ENCODE measurements around the gene HERC3. TPM values are rescaled to one million over a fixed set of nuclear protein-coding genes. Genes with fewer than 3 reads are reported as not detected.
A peak's percentile ranks its signal among the peaks of the same experiment; 100 is the strongest.

HERC3 gene
- total and polyA plus RNA-seq, 4 experiments from 2014 or later, result 39.9 to 97.1 (median 70.2) TPM

DNA sequence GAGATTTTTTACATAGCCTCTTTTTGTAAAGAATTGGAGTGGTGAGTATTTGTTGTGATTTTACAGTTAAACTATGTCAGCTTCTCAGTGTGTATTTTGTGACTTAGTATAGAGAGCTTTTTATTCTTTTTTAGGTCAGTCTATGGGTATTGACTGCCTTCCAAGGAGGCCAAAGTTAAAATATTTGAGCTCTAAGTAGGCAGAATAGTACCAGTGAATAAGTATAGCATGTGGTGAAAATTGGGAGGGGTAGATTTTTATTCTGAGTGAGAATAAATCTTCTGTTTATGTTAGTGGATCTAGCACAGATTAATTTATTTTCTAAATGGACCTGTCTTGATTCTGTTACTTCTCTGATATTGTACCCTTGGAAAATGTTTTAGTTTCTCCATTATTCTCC lies 37.5 kb downstream of the HERC3 start:
- CTCF ChIA-PET (ENCODE audit: partially characterized antibody), result no interaction called here

DNA sequence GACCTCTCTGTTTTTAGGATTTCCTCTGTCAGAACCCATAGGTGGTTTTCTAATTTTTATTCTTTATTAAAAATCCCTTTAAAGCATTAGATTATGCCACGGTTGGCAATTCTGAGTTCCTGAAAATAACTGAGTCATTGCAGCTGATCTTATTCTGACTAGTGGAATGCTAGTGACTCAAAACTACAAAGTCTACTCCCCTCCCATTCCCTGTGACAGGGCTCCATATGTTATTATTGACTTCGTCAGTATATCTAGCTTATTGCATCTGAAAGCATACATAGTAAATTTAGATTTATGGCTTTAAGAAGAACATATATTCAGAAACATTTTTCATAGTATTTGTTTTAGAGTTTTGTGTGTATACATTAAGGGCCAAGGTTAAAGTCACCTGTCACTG lies 38.5 kb downstream of the HERC3 start:
- DNase-seq, result no peak
- H3K4me3 Mint-ChIP-seq, result no peak overlapping the region
- H3K27me3 Mint-ChIP-seq, result no peaks in the 10 kb centered on the region
- Histone ChIP-seq H3K4me1 (ENCODE audit: insufficient read depth, low read length) (no peaks in the 10 kb centered on the region), H3K36me3 (ENCODE audit: insufficient read depth, low read length) (no peaks in the 10 kb centered on the region), H3K27me3 (ENCODE audit: insufficient read depth, low read length) (no peaks in the 10 kb centered on the region), H3K9me3 (ENCODE audit: control insufficient read depth in 1 of 2, low read length in 2 of 2) (no peaks in the 10 kb centered on the region), H3K27ac (ENCODE audit: low read depth, low read length) (no peak overlapping the region), H3K4me3 (ENCODE audit: low read length in 2 of 2) (no peak overlapping the region)
- peaks cover 8 to 26% (median 12%) of the 10 kb centered on the region in 4 donors for H3K4me1 Mint-ChIP-seq
- peaks cover 10 to 24% of the 10 kb centered on the region in 2 donors for H3K36me3 Mint-ChIP-seq
- ChIA-PET CTCF (ENCODE audit: partially characterized antibody) (no interaction called here), POLR2A (ENCODE audit: partially characterized antibody) (no interaction called here)
- no peak overlapping the region for H3K27ac Mint-ChIP-seq
- intact Hi-C loops (cut with micrococcal nuclease), result no loop called here
- H3K9me3 Mint-ChIP-seq, result peaks cover 0 to 7% (median 2%) of the 10 kb centered on the region in 8 donors

More for the DNA sequence above, 37.5 kb downstream of the HERC3 start:
- Histone ChIP-seq H3K4me3 (ENCODE audit: low read length in 2 of 2) (no peak overlapping the region), H3K27ac (ENCODE audit: low read depth, low read length) (no peak overlapping the region), H3K4me1 (ENCODE audit: insufficient read depth, low read length) (no peaks in the 10 kb centered on the region), H3K36me3 (ENCODE audit: insufficient read depth, low read length) (no peaks in the 10 kb centered on the region), H3K27me3 (ENCODE audit: insufficient read depth, low read length) (no peaks in the 10 kb centered on the region), H3K9me3 (ENCODE audit: control insufficient read depth in 1 of 2, low read length in 2 of 2) (no peaks in the 10 kb centered on the region)
- H3K4me3 Mint-ChIP-seq, result no peak overlapping the region
- H3K4me1 Mint-ChIP-seq, result peaks cover 10 to 23% (median 13%) of the 10 kb centered on the region in 4 donors
- no peaks in the 10 kb centered on the region for H3K27me3 Mint-ChIP-seq
- intact Hi-C loops (cut with micrococcal nuclease), result no loop called here
- DNase-seq, result no peak
- peaks cover 13 to 28% of the 10 kb centered on the region in 2 donors for H3K36me3 Mint-ChIP-seq
- POLR2A ChIA-PET (ENCODE audit: partially characterized antibody), result no interaction called here
- H3K27ac Mint-ChIP-seq, result peak overlapping the region in 1 of 7 donors; percentile 26
- H3K9me3 Mint-ChIP-seq, result peaks cover 0 to 7% (median 2%) of the 10 kb centered on the region in 8 donors

DNA sequence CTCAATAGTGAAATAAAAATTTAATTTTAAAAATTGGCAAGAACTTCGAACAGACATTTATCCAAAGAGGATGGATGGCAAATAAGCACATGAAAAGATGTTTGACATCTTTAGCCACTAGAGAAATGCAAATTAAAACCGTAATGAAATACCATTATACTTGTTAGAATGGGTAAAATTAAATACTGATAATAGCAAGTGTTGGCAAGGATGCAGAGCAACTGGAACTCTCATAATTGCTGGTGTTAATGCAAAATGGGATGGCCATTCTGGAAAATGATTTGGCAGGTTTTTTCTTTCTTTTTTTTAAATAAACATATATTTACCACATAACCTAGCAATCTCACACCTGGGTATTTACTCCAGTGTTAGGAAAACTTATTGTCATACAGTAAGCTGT lies 51.7 kb downstream of the HERC3 start:
- Histone ChIP-seq H3K9me3 (ENCODE audit: control insufficient read depth in 1 of 2, low read length in 2 of 2) (no peaks in the 10 kb centered on the region), H3K27me3 (ENCODE audit: insufficient read depth, low read length) (no peaks in the 10 kb centered on the region), H3K4me3 (ENCODE audit: low read length in 2 of 2) (no peak overlapping the region), H3K4me1 (ENCODE audit: insufficient read depth, low read length) (peaks cover 23% of the 10 kb centered on the region), H3K27ac (ENCODE audit: low read depth, low read length) (no peak overlapping the region), H3K36me3 (ENCODE audit: insufficient read depth, low read length) (no peaks in the 10 kb centered on the region)
- H3K4me3 Mint-ChIP-seq, result no peak overlapping the region
- H3K27me3 Mint-ChIP-seq, result no peaks in the 10 kb centered on the region
- DNase-seq, result no peak
- intact Hi-C loops (cut with micrococcal nuclease), result no loop called here
- peaks cover 10 to 15% of the 10 kb centered on the region in 2 donors for H3K36me3 Mint-ChIP-seq
- peaks cover 39 to 64% (median 46%) of the 10 kb centered on the region in 4 donors for H3K4me1 Mint-ChIP-seq
- CTCF ChIA-PET (ENCODE audit: partially characterized antibody), result no interaction called here
- no peak overlapping the region for H3K27ac Mint-ChIP-seq
- POLR2A ChIA-PET (ENCODE audit: partially characterized antibody), result no interaction called here
- H3K9me3 Mint-ChIP-seq, result peaks cover 0 to 11% (median 4%) of the 10 kb centered on the region in 8 donors

DNA sequence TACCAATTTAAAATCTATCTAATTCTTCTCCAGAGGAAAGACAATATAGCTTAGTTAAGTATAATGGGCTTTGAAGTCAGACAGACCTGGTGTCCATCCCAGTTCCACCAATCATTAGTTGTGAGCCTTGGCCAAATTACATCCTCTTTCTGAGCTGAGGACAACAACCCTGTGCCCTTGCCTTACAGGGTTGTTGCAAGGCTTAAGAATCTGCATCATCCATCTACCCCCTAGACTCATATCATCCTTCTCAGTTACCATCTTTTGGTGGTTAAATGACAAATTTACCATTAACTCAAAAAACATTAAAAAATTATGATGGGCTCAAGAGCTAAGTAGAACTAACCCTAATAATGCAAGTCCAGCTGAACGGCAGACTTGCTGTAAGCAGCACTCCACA lies 53.7 kb downstream of the HERC3 start:
- no peaks in the 10 kb centered on the region for H3K9me3 ChIP-seq (ENCODE audit: control insufficient read depth in 1 of 2, low read length in 2 of 2)
- Mint-ChIP-seq H3K27ac (peak overlapping the region in 2 of 7 donors; percentile 36 to 42), H3K4me1 (peaks cover 45 to 63% (median 52%) of the 10 kb centered on the region in 4 donors), H3K4me3 (peak overlapping the region in 2 of 8 donors; percentile 9 to 12), H3K9me3 (peaks cover 0 to 6% (median 2%) of the 10 kb centered on the region in 8 donors), H3K36me3 (peaks cover 9 to 14% of the 10 kb centered on the region in 2 donors), H3K27me3 (no peaks in the 10 kb centered on the region)
- ChIA-PET POLR2A (ENCODE audit: partially characterized antibody) (no interaction called here), CTCF (ENCODE audit: partially characterized antibody) (interaction anchor here (1.1 kb wide), 1 partner anchor 107 kb away, joined by 3 read pairs; no protein-coding TSS in a partner anchor)
- DNase-seq, result no peak
- H3K4me1 ChIP-seq (ENCODE audit: insufficient read depth, low read length), result peaks cover 29% of the 10 kb centered on the region
- H3K4me3 ChIP-seq (ENCODE audit: low read length in 2 of 2), result no peak overlapping the region
- no peaks in the 10 kb centered on the region for H3K36me3 ChIP-seq (ENCODE audit: insufficient read depth, low read length)
- H3K27me3 ChIP-seq (ENCODE audit: insufficient read depth, low read length), result no peaks in the 10 kb centered on the region
- H3K27ac ChIP-seq (ENCODE audit: low read depth, low read length), result no peak overlapping the region
- intact Hi-C loops (cut with micrococcal nuclease), result loop anchor here (5.0 kb wide), 1 partner anchor 34 kb away; no protein-coding TSS in a partner anchor

DNA sequence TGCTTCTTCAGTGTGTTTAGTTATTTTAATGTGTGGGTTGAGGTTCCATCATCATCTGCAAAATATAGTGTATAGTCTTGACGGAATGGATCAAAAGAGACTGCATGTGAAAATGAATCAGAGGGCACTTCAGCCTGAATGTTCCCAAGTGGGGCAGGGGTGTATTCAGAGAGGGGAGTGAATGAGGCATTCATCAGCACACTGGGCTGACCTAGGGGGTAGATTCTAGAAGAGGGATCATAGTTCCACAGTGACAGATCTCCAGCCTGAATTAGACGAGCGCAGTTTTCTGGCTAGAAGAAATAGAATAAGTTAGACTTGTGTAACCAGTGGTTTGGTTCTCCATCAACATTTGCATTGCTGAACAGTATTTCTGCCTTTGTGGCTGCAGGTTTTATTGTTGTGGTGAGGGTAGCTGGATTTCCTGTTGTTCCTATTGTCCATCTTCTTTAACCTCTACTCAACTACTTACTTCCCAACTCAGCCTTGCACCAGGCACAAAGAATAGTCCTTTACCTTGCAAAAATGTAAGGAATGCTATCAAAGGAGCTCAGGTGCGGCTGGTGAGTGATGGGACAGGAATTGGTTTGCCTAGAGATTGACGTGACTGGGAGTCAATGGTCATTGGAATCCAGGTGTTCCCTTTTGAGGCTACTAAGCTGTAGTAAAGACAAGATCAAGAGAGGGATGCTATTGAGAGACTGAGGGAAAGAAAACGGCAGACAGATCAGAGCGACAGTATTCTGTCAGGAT lies 54.4 kb downstream of the HERC3 start:
- Histone ChIP-seq H3K27me3 (ENCODE audit: insufficient read depth, low read length) (no peaks in the 10 kb centered on the region), H3K27ac (ENCODE audit: low read depth, low read length) (no peak overlapping the region), H3K9me3 (ENCODE audit: control insufficient read depth in 1 of 2, low read length in 2 of 2) (no peaks in the 10 kb centered on the region), H3K4me1 (ENCODE audit: insufficient read depth, low read length) (peaks cover 29% of the 10 kb centered on the region), H3K36me3 (ENCODE audit: insufficient read depth, low read length) (no peaks in the 10 kb centered on the region), H3K4me3 (ENCODE audit: low read length in 2 of 2) (no peak overlapping the region)
- intact Hi-C loops (cut with micrococcal nuclease), result loop anchor here (5.0 kb wide), 1 partner anchor 34 kb away; no protein-coding TSS in a partner anchor
- H3K4me1 Mint-ChIP-seq, result peaks cover 45 to 58% (median 50%) of the 10 kb centered on the region in 4 donors
- ChIA-PET CTCF (ENCODE audit: partially characterized antibody) (interaction anchor here (1.1 kb wide), 1 partner anchor 107 kb away, joined by 3 read pairs; no protein-coding TSS in a partner anchor), POLR2A (ENCODE audit: partially characterized antibody) (no interaction called here)
- H3K27ac Mint-ChIP-seq, result peak overlapping the region in 4 of 7 donors; percentile 14 to 73 (median 42)
- peaks cover 9 to 13% of the 10 kb centered on the region in 2 donors for H3K36me3 Mint-ChIP-seq
- no peak for DNase-seq
- H3K27me3 Mint-ChIP-seq, result no peaks in the 10 kb centered on the region
- peak overlapping the region in 2 of 8 donors; percentile 7 to 22 for H3K4me3 Mint-ChIP-seq
- peaks cover 0 to 6% (median 0%) of the 10 kb centered on the region in 8 donors for H3K9me3 Mint-ChIP-seq

DNA sequence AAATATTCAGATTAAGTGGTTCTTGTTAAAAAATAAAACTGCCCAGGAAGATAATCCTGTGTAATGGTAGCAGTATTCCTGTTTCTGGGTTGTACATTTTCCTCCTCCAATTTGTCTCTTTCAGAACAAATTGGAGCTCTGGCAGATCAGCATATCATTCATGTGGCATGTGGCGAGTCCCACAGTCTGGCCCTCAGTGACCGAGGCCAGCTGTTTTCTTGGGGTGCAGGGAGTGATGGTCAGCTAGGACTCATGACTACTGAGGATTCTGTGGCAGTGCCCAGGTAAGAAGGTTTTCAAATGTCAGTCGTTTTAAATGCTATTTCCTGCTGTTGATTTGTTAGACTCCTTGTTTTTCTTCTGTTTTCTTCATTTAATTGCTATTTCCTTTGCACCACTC lies 57.4 kb downstream of the HERC3 start:
- intact Hi-C loops (cut with micrococcal nuclease), result loop anchor here (5.0 kb wide), 1 partner anchor 37 kb away; no protein-coding TSS in a partner anchor

DNA sequence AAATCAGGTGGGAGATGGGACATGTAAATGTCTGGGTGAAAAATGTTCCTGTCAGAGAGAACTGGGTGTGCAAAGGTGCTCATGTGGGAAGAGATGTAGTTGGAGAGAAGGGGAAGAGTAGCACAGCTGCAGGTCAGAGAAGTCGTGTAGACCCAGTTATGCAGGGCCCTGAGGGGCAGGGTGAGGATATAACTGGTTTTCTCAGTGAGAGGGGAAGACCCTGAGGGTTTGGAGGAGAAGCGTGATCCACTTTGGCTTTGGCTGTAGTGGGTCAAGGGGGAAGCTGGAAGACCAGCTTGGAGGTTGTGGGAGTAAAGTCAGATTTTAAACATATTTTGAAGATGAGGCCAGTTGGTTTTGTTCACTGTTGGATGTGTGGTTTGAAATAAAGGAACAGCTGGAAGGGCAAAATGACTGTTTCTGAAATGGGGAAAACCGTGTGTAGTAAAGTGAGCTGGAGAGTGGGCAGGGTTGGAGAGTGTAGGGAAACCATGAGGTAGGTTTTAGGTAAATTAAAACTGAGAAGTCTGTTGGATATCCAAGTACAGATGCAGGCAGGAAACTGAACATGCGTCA lies 61.2 kb downstream of the HERC3 start:
- ChIA-PET CTCF (ENCODE audit: partially characterized antibody) (interaction anchor here (0.8 to 4.7 kb wide), 2 partner anchors 113 to 127 kb away, joined by 3 to 26 read pairs; no protein-coding TSS in a partner anchor), POLR2A (ENCODE audit: partially characterized antibody) (interaction anchor here (1.3 kb wide), 1 partner anchor 40 kb away, joined by 7 read pairs; no protein-coding TSS in a partner anchor)
- Mint-ChIP-seq H3K4me1 (peaks cover 29 to 41% (median 35%) of the 10 kb centered on the region in 4 donors), H3K4me3 (no peak overlapping the region), H3K27ac (peak overlapping the region; percentile 12 to 87 (median 70)), H3K36me3 (peaks cover 37 to 55% of the 10 kb centered on the region in 2 donors), H3K27me3 (no peaks in the 10 kb centered on the region), H3K9me3 (peaks cover 0 to 2% (median 0%) of the 10 kb centered on the region in 8 donors)
- H3K27ac ChIP-seq (ENCODE audit: low read depth, low read length), result no peak overlapping the region
- H3K4me3 ChIP-seq (ENCODE audit: low read length in 2 of 2), result no peak overlapping the region
- intact Hi-C loops (cut with micrococcal nuclease), result no loop called here
- DNase-seq, result no peak
- no peaks in the 10 kb centered on the region for H3K27me3 ChIP-seq (ENCODE audit: insufficient read depth, low read length)
- peaks cover 5% of the 10 kb centered on the region for H3K4me1 ChIP-seq (ENCODE audit: insufficient read depth, low read length)
- H3K9me3 ChIP-seq (ENCODE audit: control insufficient read depth in 1 of 2, low read length in 2 of 2), result no peaks in the 10 kb centered on the region
- peaks cover 19% of the 10 kb centered on the region for H3K36me3 ChIP-seq (ENCODE audit: insufficient read depth, low read length)

More for the DNA sequence above, 57.4 kb downstream of the HERC3 start:
- Histone ChIP-seq H3K4me3 (ENCODE audit: low read length in 2 of 2) (no peak overlapping the region), H3K27ac (ENCODE audit: low read depth, low read length) (no peak overlapping the region), H3K4me1 (ENCODE audit: insufficient read depth, low read length) (peaks cover 29% of the 10 kb centered on the region), H3K27me3 (ENCODE audit: insufficient read depth, low read length) (no peaks in the 10 kb centered on the region), H3K9me3 (ENCODE audit: control insufficient read depth in 1 of 2, low read length in 2 of 2) (no peaks in the 10 kb centered on the region), H3K36me3 (ENCODE audit: insufficient read depth, low read length) (peaks cover 8% of the 10 kb centered on the region)
- ChIA-PET CTCF (ENCODE audit: partially characterized antibody) (interaction anchor here (2.4 kb wide), 1 partner anchor 110 kb away, joined by 11 read pairs; no protein-coding TSS in a partner anchor), POLR2A (ENCODE audit: partially characterized antibody) (interaction anchor here (0.8 kb wide), 1 partner anchor 37 kb away, joined by 3 read pairs; no protein-coding TSS in a partner anchor)
- no peak overlapping the region for H3K4me3 Mint-ChIP-seq
- DNase-seq, result no peak
- peaks cover 50 to 67% (median 60%) of the 10 kb centered on the region in 4 donors for H3K4me1 Mint-ChIP-seq
- H3K9me3 Mint-ChIP-seq, result no peaks in the 10 kb centered on the region
- peaks cover 14 to 27% of the 10 kb centered on the region in 2 donors for H3K36me3 Mint-ChIP-seq
- no peaks in the 10 kb centered on the region for H3K27me3 Mint-ChIP-seq
- peak overlapping the region in 6 of 7 donors; percentile 13 to 70 (median 52) for H3K27ac Mint-ChIP-seq

All from CD4-positive, alpha-beta memory T cell (primary cell).